GM21737 (cell line): ENCODE data around the gene PYGM.
"Not testable (repeated sequence)": the region's sequence is repeated elsewhere in the genome, so short reads cannot be mapped to it uniquely, and the experiment has no call there.

Source experiments
- ATAC-seq: cut with Tn5 transposase; IDR thresholded peaks from one replicate; pipeline ENCODE4 v1.9.1; 2021; ENCODE audit warnings: mild to moderate bottlenecking, moderate library complexity; ENCODE audit not compliant: unreplicated experiment

Gene PYGM

GRCh38 chr11:64720167-64720566 is 39.6 kb downstream of the PYGM start:
- no peak for ATAC-seq

- no peak for ATAC-seq
These were observed 40.4 kb downstream of the PYGM start for GRCh38 chr11:64719406-64719805.

GRCh38 chr11:64718780-64719124 is 41.0 kb downstream of the PYGM start:
- no peak for ATAC-seq

- ATAC-seq: no peak
These were observed 41.5 kb downstream of the PYGM start for GRCh38 chr11:64718084-64718779.

- no peak for ATAC-seq
These were observed 42.6 kb downstream of the PYGM start for GRCh38 chr11:64717268-64717578.

- no peak for ATAC-seq
These were observed 43.1 kb downstream of the PYGM start for GRCh38 chr11:64716473-64717267.

- no peak for ATAC-seq
These were observed 43.9 kb downstream of the PYGM start for GRCh38 chr11:64715756-64716472.

GRCh38 chr11:64715110-64715509 is 44.7 kb downstream of the PYGM start:
- no peak for ATAC-seq

GRCh38 chr11:64714666-64715065 is 45.1 kb downstream of the PYGM start:
- no peak for ATAC-seq

- ATAC-seq: no peak
These were observed 45.9 kb downstream of the PYGM start for GRCh38 chr11:64713781-64714363.

- no peak for ATAC-seq
These were observed 46.6 kb downstream of the PYGM start for GRCh38 chr11:64713016-64713707.

GRCh38 chr11:64712430-64713015 is 47.3 kb downstream of the PYGM start:
- ATAC-seq: no peak

- ATAC-seq: no peak
These were observed 47.8 kb downstream of the PYGM start for GRCh38 chr11:64711956-64712362.

GRCh38 chr11:64711138-64711955 is 48.4 kb downstream of the PYGM start:
- no peak for ATAC-seq

- no peak for ATAC-seq
These were observed 49.2 kb downstream of the PYGM start for GRCh38 chr11:64710418-64711137.

- no peak for ATAC-seq
These were observed 54.3 kb downstream of the PYGM start for GRCh38 chr11:64705501-64705900.

GRCh38 chr11:64703048-64703447 is 56.7 kb downstream of the PYGM start:
- no peak for ATAC-seq

GRCh38 chr11:64701956-64702355 is 57.8 kb downstream of the PYGM start:
- not testable (repeated sequence) for ATAC-seq

- no peak for ATAC-seq
These were observed 61.3 kb downstream of the PYGM start for GRCh38 chr11:64698427-64698826.
